Raji (cell line): ENCODE measurements around the gene RREB1.

ENCODE experiments used
- POLR2A ChIP-seq: IDR thresholded peaks from 2 replicates; pipeline ENCODE4 v1.6.1; 2011; ENCODE audit warnings: low read depth, low read length, control low read depth; ENCODE audit not compliant: insufficient read depth

The RREB1 gene

DNA sequence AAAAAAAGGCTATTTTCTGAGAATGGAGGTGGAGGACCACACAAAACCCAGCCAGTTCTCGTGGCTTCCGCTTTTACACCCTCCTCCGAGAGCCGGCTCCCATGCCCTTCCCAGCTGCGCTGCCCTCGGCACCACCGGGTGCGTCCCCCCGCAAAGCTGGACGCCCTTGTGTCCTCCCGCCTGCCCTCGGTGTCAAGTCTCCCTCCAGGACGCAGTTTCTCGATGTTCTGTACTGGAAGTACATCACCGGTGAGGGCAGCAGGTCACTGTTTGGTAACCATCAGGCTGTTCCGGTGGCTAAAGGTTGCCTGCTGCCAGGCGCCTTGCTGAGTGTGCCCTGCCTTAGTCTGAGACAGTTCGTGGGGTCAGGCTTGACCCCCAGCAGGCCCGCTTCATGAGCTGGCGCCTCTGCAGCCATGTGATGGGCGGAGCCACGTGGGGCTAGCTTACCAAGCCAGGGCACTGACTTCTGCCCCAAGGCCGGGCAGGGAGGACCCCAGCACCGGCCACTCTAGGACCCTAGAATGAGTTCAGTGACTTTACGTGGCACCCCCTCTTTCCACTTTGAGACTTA, 34.6 kb downstream of the RREB1 start:
- no peak for TF ChIP-seq POLR2A

GRCh38 chr6:7142918-7143475, 35.2 kb downstream of the RREB1 start:
- TF ChIP-seq POLR2A = no peak

GRCh38 chr6:7143476-7143974, 35.8 kb downstream of the RREB1 start:
- no peak for TF ChIP-seq POLR2A

DNA sequence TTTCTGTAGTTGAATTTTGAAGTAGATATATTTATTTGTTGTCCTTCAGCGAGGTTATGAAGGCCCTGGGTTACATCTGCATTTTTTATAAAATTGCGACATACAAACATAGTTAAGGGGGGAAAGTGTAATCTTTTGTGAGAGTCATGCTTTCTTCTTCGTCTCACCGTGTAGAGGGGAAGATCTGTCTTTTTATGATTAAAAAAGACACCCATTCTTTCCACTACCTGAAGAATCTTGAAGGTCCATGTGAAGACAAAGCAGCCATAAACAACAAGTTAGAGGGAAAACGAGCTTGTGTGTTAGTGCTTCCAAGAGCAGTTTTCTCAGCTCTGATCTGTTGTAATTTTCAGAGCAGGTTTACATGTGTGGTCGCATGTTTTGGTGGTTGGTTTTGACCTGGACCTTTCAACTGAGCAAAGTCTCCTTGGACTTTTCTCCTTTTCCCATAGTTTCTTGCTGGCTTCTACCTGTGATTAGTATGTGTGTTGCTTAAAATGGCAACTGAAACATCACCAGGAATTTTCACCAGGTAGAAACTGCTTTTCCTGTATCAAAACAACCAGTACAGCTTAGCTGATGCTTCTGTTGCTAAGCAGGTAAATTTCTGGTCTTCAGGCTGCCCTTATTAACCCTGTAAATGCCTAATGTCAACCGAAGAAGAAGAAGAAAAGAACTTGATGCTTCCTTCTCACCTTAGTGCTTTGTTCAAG, 37.3 kb downstream of the RREB1 start:
- TF ChIP-seq POLR2A = no peak

GRCh38 chr6:7145585-7145884, 37.8 kb downstream of the RREB1 start:
- no peak for TF ChIP-seq POLR2A

DNA sequence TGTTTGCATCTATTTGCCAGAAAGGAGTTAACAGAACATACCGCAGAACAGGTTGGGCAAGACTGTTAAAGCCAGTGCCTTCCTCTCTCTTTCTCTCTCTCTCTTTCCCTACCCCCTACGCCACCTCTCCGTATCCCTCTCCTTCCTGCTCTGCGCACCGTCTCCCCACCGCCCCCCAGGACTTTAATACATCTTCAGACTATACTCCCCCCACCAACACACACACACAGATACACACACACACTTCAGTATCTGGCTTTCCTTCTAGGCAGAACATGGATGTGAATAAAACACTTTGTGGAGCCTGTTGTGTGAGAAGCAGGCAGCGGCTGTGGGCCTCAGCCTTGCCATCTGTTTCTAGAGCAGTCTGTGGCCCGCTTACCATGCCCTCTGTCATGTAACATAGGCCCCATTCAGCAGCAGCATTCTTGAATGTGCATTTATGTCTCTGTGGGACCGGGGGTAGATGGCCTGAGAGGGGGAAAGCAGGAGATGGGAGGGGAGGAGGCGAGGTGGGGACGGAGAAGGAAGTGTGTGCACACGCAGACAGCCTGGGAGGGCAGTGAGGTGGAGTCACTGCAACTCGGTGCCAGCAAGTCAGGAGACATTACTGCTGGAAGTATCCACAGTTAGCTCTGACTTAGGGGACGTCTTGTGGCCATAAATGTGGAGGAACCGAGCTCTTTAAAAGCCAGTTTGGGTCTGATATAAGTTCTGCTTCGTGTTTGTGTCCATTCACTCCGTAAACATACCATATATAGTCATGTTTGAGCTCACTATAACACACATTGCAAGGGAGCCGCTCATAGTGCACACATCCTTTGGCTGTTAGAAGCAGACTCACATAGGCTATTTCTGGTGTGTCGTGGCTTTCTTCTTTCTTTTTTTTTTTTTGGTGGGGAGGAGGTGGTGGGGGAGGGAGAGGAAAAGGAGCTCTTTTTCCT, 38.4 kb downstream of the RREB1 start:
- TF ChIP-seq POLR2A = no peak

GRCh38 chr6:7147051-7147671, 39.4 kb downstream of the RREB1 start:
- no peak for TF ChIP-seq POLR2A

DNA sequence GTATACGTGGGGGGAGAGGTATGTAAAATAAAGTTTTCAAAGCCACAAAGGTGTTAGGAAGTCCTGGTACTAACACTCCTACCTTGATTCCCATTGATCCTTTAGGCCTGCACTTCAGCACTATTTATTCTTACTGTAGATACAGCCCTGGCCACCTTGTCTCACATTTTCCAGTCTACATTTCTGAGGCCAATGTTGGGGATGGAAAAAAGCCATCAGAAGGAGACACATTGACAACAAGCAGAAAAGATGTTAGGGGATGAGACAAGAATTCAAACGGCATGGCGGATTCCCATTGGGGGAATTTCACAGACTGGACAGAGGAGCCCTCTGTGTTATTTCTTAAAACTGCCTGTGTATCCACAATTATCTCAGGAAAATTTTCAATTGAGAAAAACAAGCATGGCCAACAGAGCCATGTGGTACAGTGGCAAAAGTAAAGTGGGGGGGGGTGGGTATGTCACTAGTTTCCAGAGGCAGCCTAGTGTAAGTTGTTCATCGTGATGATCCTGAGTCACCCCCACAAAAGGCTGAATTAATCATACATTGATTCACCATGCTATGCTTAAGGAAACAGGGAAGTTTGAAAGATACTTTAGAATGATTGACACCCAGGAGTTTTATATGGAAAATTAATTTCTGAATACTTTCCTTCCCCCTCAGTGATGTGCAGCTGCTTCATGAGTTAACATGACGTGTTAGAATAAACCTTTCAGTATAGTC, 40.5 kb downstream of the RREB1 start:
- no peak for TF ChIP-seq POLR2A

GRCh38 chr6:7150381-7151064, 42.8 kb downstream of the RREB1 start:
- TF ChIP-seq POLR2A = no peak

GRCh38 chr6:7151381-7151780, 43.6 kb downstream of the RREB1 start:
- no peak for TF ChIP-seq POLR2A

DNA sequence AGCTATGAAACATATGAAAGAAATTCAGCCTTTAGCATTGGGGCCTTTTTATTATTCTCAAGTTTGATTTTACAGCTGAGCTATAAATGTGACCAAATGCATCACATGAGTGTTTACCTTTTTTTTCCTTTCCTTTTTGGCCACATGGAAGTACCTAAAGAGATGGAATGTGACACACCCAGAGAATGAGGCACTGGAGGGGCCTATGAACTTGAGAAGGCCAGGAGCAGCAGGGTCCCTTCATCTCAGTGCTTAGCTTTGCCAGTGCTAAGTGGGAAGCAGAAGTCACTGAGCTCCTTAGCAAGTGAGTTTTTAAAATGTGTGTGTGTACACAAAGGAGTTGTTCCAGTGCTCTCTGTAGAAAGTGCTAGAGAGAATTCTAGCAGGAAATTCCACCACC, 44.7 kb downstream of the RREB1 start:
- no peak for TF ChIP-seq POLR2A

GRCh38 chr6:7153789-7154188, 46.0 kb downstream of the RREB1 start:
- no peak for TF ChIP-seq POLR2A

GRCh38 chr6:7154341-7155139, 46.8 kb downstream of the RREB1 start:
- TF ChIP-seq POLR2A = no peak

DNA sequence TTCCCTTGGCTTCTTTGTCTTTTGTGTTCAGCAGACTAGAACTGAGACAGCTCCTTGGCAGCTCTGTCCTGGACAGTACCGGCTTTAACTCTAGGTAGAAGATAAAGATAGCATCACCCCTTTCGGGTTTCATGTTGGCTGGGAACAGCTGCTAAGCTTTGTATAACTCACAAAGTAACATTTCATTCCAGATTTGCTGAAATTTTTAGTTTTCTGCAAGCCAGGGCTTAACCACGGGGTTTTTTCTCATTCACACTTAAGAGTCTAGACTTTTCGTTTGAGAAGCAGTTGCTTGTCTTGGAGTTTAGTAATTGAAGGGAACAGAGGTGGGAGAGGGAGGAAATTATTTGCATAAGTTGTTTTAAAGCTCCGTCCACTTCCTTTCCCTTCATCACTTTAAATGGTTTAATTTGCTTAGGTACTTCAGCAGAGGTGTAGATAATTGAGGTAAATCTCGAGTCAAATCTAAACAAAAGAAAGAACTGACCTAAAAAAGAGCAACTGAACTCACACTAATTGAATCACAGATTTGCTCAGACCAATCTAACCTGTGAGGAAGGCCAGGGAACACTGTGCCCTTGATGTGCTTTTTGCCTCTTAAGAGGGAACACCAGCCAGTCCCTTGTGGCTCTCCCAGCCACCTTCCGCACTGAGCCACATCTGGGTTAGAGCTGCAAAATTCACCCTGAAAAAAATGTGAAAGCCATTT, 48.3 kb downstream of the RREB1 start:
- TF ChIP-seq POLR2A = no peak
